HepG2 (cell line): ENCODE measurements around the gene KIAA0930. TPM values are rescaled to one million over a fixed set of nuclear protein-coding genes. Genes with fewer than 3 reads are reported as not detected.
A peak's percentile ranks its signal among the peaks of the same experiment; 100 is the strongest.

Source experiments
- ARNT2 ChIP-seq: sonication (generic); formaldehyde crosslinking; IDR thresholded peaks from 2 replicates; pipeline ENCODE4 v1.8.0; 2022; ENCODE audit warnings: mild to moderate bottlenecking, low read depth, missing genetic modification reagents, moderate library complexity
- CEBPG ChIP-seq: IDR thresholded peaks from 2 replicates; pipeline ENCODE4 v1.6.1; 2016
- HDAC2 ChIP-seq: sonication (generic); formaldehyde crosslinking; IDR thresholded peaks from 2 replicates; pipeline ENCODE4 v1.4.0; 2020; ENCODE audit warnings: missing genetic modification reagents
- HNF4A ChIP-seq: sonication (generic); formaldehyde crosslinking; IDR thresholded peaks from 2 replicates; pipeline ENCODE4 v1.4.0; 2020; ENCODE audit warnings: missing genetic modification reagents
- HNRNPL ChIP-seq: fragments of 200-400 bp; formaldehyde crosslinking; IDR thresholded peaks from 2 replicates; pipeline ENCODE4 v1.6.1; 2017; ENCODE audit warnings: mild to moderate bottlenecking, low read depth, low read length
- MED1 ChIP-seq: sonication (generic); formaldehyde crosslinking; IDR thresholded peaks from 2 replicates; pipeline ENCODE4 v1.4.0; 2020; ENCODE audit warnings: missing genetic modification reagents
- MED8 ChIP-seq: sonication (generic); formaldehyde crosslinking; IDR thresholded peaks from 2 replicates; pipeline ENCODE4 v1.8.1; 2023; ENCODE audit warnings: mild to moderate bottlenecking, missing genetic modification reagents; ENCODE audit not compliant: insufficient replicate concordance
- MXD3 ChIP-seq: IDR thresholded peaks from 2 replicates; pipeline ENCODE4 v1.6.1; 2016; ENCODE audit warnings: mild to moderate bottlenecking, missing biosample characterization, missing genetic modification reagents
- RCOR2 ChIP-seq: IDR thresholded peaks from 2 replicates; pipeline ENCODE4 v1.6.1; 2016; ENCODE audit warnings: missing biosample characterization, missing genetic modification reagents
- TAF15 ChIP-seq: fragments of 200-400 bp; formaldehyde crosslinking; IDR thresholded peaks from one replicate; pipeline ENCODE4 v1.6.1; 2018; ENCODE audit warnings: mild to moderate bottlenecking, low read depth, low read length; ENCODE audit not compliant: poor library complexity, severe bottlenecking
- XRCC5 ChIP-seq: fragments of 200-400 bp; formaldehyde crosslinking; optimal IDR thresholded peaks from 2 replicates; pipeline ENCODE3; 2017; ENCODE audit warnings: mild to moderate bottlenecking, low read length
- ZNF225 ChIP-seq: sonication (generic); formaldehyde crosslinking; IDR thresholded peaks from 2 replicates; pipeline ENCODE4 v1.4.0; 2020; ENCODE audit warnings: mild to moderate bottlenecking, missing genetic modification reagents
- ZNF24 ChIP-seq: fragments of 450-650 bp; IDR thresholded peaks from 2 replicates; pipeline ENCODE4 v1.6.1; 2017; ENCODE audit warnings: antibody characterized with exemption, mild to moderate bottlenecking
- ZNF30 ChIP-seq: sonication (generic); formaldehyde crosslinking; IDR thresholded peaks from 2 replicates; pipeline ENCODE4 v1.5.0; 2020; ENCODE audit warnings: mild to moderate bottlenecking, missing genetic modification reagents
- ZNF543 ChIP-seq: sonication (generic); formaldehyde crosslinking; IDR thresholded peaks from 2 replicates; pipeline ENCODE4 v1.4.0; 2020; ENCODE audit warnings: mild to moderate bottlenecking, missing genetic modification reagents
- ZNF713 ChIP-seq: sonication (generic); formaldehyde crosslinking; IDR thresholded peaks from 2 replicates; pipeline ENCODE4 v1.4.0; 2020; ENCODE audit warnings: mild to moderate bottlenecking, missing genetic modification reagents
- ZNF740 ChIP-seq: sonication (generic); formaldehyde crosslinking; IDR thresholded peaks from 2 replicates; pipeline ENCODE4 v1.4.0; 2020; ENCODE audit warnings: missing genetic modification reagents
- ZNF788 ChIP-seq: sonication (generic); formaldehyde crosslinking; IDR thresholded peaks from 2 replicates; pipeline ENCODE4 v1.5.0; 2020; ENCODE audit warnings: mild to moderate bottlenecking, missing genetic modification reagents, borderline replicate concordance
- ZSCAN31 ChIP-seq: sonication (generic); formaldehyde crosslinking; IDR thresholded peaks from 2 replicates; pipeline ENCODE4 v1.5.0; 2020; ENCODE audit warnings: low read depth, mild to moderate bottlenecking, missing genetic modification reagents
- polyA plus RNA-seq, 8 experiments: library from polyadenylated mRNA; depleted of rRNA in 3 of 8; stranded (reverse) in 7 of 8; unstranded in 1 of 8; fragments of >200 nt; fragmentation: Illumina TruSeq in 4 of 8; extraction: Trizol in 4 of 8; gene quantifications; 2 replicates each; pipeline versions ENCODE4 v1.2.1 to v1.2.3, GENCODE V29; 2011 to 2016; ENCODE audit warnings: low read depth in 4 of 8, missing spikeins in 1 of 8, mixed read lengths in 1 of 8; ENCODE audit not compliant: insufficient read depth in 1 of 8
- total RNA-seq, 5 experiments: library from RNA; depleted of rRNA; stranded (reverse); fragments of >200 nt; fragmentation: Illumina TruSeq; extraction: Trizol; gene quantifications; 2 replicates each; pipeline ENCODE4 v1.2.3, GENCODE V29; 2016; ENCODE audit warnings: low read depth in 1 of 5
- TF ChIP-seq, protein P1 (sequence below): sonication (generic); formaldehyde crosslinking; IDR thresholded peaks from 2 replicates; pipeline ENCODE4 v1.4.0; 2020; ENCODE audit warnings: missing genetic modification reagents, borderline replicate concordance
- TF ChIP-seq, protein P2 (sequence below): sonication (generic); formaldehyde crosslinking; conservative IDR thresholded peaks from 2 replicates; pipeline ENCODE4 v1.8.0; 2022; ENCODE audit warnings: mild to moderate bottlenecking, moderate library complexity, missing genetic modification reagents
- TF ChIP-seq, protein P3 (sequence below): sonication (generic); formaldehyde crosslinking; IDR thresholded peaks from 2 replicates; pipeline ENCODE4 v1.8.1; 2023; ENCODE audit warnings: missing genetic modification reagents, inconsistent platforms, borderline replicate concordance

Gene KIAA0930
- total and polyA plus RNA-seq, 2 of the 13 experiments (the other 11 are each of a cell fraction or from before 2014, with no cell fraction given): 27.0 to 38.2 TPM

DNA sequence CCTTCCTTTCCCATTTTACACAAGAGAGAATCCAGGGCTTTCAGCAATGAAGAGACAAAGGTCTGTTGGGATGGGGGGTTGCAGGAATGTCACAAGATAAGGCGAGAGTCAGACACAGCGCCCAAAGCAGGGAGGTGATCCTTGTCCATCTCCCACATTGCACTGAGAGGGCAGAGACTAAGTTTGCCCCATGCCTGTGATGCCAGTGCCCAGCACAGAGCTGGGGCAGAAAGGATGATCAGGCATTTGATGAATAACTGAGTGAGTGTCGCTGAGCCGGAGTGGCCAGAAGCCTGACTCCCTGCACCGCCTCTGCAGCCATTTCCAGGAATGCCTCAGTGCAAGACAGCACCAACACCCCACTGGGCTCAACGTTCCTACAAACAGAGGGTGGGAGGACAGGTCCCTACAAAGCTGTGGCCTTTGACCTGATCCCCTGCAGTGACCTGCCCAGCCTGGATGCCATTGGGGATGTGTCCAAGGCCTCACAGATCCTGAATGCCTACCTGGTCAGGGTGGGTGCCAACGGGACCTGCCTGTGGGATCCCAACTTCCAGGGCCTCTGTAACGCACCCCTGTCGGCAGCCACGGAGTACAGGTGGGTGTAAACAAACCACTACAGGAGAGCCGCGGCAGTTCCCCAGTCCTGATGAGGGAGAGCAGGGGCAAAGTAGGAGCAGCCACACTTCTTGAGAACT, 46.3 kb upstream of the KIAA0930 start (continued):
- TF ChIP-seq, protein P1, sequence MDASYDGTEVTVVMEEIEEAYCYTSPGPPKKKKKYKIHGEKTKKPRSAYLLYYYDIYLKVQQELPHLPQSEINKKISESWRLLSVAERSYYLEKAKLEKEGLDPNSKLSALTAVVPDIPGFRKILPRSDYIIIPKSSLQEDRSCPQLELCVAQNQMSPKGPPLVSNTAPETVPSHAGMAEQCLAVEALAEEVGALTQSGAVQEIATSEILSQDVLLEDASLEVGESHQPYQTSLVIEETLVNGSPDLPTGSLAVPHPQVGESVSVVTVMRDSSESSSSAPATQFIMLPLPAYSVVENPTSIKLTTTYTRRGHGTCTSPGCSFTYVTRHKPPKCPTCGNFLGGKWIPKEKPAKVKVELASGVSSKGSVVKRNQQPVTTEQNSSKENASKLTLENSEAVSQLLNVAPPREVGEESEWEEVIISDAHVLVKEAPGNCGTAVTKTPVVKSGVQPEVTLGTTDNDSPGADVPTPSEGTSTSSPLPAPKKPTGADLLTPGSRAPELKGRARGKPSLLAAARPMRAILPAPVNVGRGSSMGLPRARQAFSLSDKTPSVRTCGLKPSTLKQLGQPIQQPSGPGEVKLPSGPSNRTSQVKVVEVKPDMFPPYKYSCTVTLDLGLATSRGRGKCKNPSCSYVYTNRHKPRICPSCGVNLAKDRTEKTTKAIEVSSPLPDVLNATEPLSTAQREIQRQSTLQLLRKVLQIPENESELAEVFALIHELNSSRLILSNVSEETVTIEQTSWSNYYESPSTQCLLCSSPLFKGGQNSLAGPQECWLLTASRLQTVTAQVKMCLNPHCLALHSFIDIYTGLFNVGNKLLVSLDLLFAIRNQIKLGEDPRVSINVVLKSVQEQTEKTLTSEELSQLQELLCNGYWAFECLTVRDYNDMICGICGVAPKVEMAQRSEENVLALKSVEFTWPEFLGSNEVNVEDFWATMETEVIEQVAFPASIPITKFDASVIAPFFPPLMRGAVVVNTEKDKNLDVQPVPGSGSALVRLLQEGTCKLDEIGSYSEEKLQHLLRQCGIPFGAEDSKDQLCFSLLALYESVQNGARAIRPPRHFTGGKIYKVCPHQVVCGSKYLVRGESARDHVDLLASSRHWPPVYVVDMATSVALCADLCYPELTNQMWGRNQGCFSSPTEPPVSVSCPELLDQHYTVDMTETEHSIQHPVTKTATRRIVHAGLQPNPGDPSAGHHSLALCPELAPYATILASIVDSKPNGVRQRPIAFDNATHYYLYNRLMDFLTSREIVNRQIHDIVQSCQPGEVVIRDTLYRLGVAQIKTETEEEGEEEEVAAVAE (CRISPR knock-in tag): no peak
- TF ChIP-seq ARNT2 (CRISPR knock-in tag) (no peak), XRCC5 (peak; percentile 11), TAF15 (no peak), ZSCAN31 (0 out of 2 replicates have a peak, but pooled peaks have one; percentile 44), MED8 (CRISPR knock-in tag) (no peak), HNRNPL (peak; percentile 93), ZNF788 (CRISPR knock-in tag) (peak; percentile 19; the same call in 1 of the 2 replicates), RCOR2 (CRISPR knock-in tag) (no peak), ZNF543 (CRISPR knock-in tag) (peak; percentile 40; the same call in 1 of the 2 replicates), ZNF225 (CRISPR knock-in tag) (0 out of 2 replicates have a peak, but pooled peaks have one; percentile 47), CEBPG (CRISPR knock-in tag) (peak; percentile 60), ZNF30 (CRISPR knock-in tag) (0 out of 2 replicates have a peak, but pooled peaks have one; percentile 31), HNF4A (CRISPR knock-in tag) (peak; percentile 87), ZNF740 (CRISPR knock-in tag) (peak; percentile 87), HDAC2 (peak; percentile 76), ZNF713 (no peak), MXD3 (CRISPR knock-in tag) (no peak), ZNF24 (no peak), MED1 (peak; percentile 30; the same call in 1 of the 2 replicates)
- TF ChIP-seq, protein P2, sequence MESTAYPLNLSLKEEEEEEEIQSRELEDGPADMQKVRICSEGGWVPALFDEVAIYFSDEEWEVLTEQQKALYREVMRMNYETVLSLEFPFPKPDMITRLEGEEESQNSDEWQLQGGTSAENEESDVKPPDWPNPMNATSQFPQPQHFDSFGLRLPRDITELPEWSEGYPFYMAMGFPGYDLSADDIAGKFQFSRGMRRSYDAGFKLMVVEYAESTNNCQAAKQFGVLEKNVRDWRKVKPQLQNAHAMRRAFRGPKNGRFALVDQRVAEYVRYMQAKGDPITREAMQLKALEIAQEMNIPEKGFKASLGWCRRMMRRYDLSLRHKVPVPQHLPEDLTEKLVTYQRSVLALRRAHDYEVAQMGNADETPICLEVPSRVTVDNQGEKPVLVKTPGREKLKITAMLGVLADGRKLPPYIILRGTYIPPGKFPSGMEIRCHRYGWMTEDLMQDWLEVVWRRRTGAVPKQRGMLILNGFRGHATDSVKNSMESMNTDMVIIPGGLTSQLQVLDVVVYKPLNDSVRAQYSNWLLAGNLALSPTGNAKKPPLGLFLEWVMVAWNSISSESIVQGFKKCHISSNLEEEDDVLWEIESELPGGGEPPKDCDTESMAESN (CRISPR knock-in tag): 0 out of 2 replicates have a peak, but pooled peaks have one; percentile 33
- TF ChIP-seq, protein P3, sequence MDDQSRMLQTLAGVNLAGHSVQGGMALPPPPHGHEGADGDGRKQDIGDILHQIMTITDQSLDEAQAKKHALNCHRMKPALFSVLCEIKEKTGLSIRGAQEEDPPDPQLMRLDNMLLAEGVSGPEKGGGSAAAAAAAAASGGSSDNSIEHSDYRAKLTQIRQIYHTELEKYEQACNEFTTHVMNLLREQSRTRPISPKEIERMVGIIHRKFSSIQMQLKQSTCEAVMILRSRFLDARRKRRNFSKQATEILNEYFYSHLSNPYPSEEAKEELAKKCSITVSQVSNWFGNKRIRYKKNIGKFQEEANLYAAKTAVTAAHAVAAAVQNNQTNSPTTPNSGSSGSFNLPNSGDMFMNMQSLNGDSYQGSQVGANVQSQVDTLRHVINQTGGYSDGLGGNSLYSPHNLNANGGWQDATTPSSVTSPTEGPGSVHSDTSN (CRISPR knock-in tag): no peak
